Measurements from ENCODE around the gene CARMIL3.
"Not testable (repeated sequence)": the region's sequence is repeated elsewhere in the genome, so short reads cannot be mapped to it uniquely, and the experiment has no call there.

- not testable (repeated sequence) for TF ChIP-seq CTCF, POLR2A (IDR thresholded peaks at IDR 0.05)
Observed at GRCh38 chr14:24050753-24051152, 1.1 kb upstream of the CARMIL3 start.
